ENCODE results near the gene CACFD1.

The CACFD1 gene

GRCh38 chr9:133502112-133502511, 42.3 kb downstream of the CACFD1 start:
- H3K4me3 ChIP-seq (ENCODE audit: low read length): no peak overlapping the region
- H3K4me2 ChIP-seq (ENCODE audit: low read length): no peak overlapping the region
- H3K9me2 ChIP-seq (replicated peaks; ENCODE audit: control insufficient read depth, low read length): no peaks in the 10 kb centered on the region
- H3K27ac ChIP-seq (ENCODE audit: low read depth, low read length): no peak overlapping the region
- H3K4me1 ChIP-seq (ENCODE audit: control insufficient read depth, low read length): no peaks in the 10 kb centered on the region
- H3K27me3 ChIP-seq (ENCODE audit: control insufficient read depth, low read length): 0 out of 2 replicates have a peak, but pooled peaks cover 5% of the 10 kb centered on the region
- no peaks in the 10 kb centered on the region for H3F3A ChIP-seq (ENCODE audit: control insufficient read depth, insufficient read depth)
- H3K9me3 ChIP-seq (ENCODE audit: control insufficient read depth, insufficient read depth, low read length): peaks cover 10% of the 10 kb centered on the region; the same call in 1 of the 2 replicates
- no peaks in the 10 kb centered on the region for H3K36me3 ChIP-seq (ENCODE audit: control insufficient read depth, low read length)
- no peaks in the 10 kb centered on the region for H3K79me2 ChIP-seq (ENCODE audit: control insufficient read depth, low read length)
- TF ChIP-seq, protein P1, sequence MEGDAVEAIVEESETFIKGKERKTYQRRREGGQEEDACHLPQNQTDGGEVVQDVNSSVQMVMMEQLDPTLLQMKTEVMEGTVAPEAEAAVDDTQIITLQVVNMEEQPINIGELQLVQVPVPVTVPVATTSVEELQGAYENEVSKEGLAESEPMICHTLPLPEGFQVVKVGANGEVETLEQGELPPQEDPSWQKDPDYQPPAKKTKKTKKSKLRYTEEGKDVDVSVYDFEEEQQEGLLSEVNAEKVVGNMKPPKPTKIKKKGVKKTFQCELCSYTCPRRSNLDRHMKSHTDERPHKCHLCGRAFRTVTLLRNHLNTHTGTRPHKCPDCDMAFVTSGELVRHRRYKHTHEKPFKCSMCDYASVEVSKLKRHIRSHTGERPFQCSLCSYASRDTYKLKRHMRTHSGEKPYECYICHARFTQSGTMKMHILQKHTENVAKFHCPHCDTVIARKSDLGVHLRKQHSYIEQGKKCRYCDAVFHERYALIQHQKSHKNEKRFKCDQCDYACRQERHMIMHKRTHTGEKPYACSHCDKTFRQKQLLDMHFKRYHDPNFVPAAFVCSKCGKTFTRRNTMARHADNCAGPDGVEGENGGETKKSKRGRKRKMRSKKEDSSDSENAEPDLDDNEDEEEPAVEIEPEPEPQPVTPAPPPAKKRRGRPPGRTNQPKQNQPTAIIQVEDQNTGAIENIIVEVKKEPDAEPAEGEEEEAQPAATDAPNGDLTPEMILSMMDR (IDR thresholded peaks at IDR 0.05; ENCODE audit: low read depth, low read length, poor library complexity, severe bottlenecking): no peak
- no peak for TF ChIP-seq EZH2phosphoT487 (IDR thresholded peaks at IDR 0.05; ENCODE audit: borderline replicate concordance, low read length)
- no peaks in the 10 kb centered on the region for H4K20me1 ChIP-seq (ENCODE audit: control insufficient read depth, insufficient read depth, low read depth, low read length)

GRCh38 chr9:133505186-133505830, 45.5 kb downstream of the CACFD1 start:
- Histone ChIP-seq H3F3A (ENCODE audit: control insufficient read depth, insufficient read depth) (no peaks in the 10 kb centered on the region), H3K4me2 (ENCODE audit: low read length) (no peak overlapping the region), H3K4me3 (ENCODE audit: low read length) (no peak overlapping the region), H3K79me2 (ENCODE audit: control insufficient read depth, low read length) (no peaks in the 10 kb centered on the region), H3K27me3 (ENCODE audit: control insufficient read depth, low read length) (0 out of 2 replicates have a peak, but pooled peaks cover 5% of the 10 kb centered on the region), H3K9me3 (ENCODE audit: control insufficient read depth, insufficient read depth, low read length) (peaks cover 10% of the 10 kb centered on the region; the same call in 1 of the 2 replicates), H3K27ac (ENCODE audit: low read depth, low read length) (no peak overlapping the region), H4K20me1 (ENCODE audit: control insufficient read depth, insufficient read depth, low read depth, low read length) (no peaks in the 10 kb centered on the region), H3K4me1 (ENCODE audit: control insufficient read depth, low read length) (no peaks in the 10 kb centered on the region), H3K9me2 (replicated peaks; ENCODE audit: control insufficient read depth, low read length) (no peaks in the 10 kb centered on the region), H3K36me3 (ENCODE audit: control insufficient read depth, low read length) (no peaks in the 10 kb centered on the region)
- TF ChIP-seq EZH2phosphoT487 (IDR thresholded peaks at IDR 0.05; ENCODE audit: borderline replicate concordance, low read length): no peak
- TF ChIP-seq, protein P1 (IDR thresholded peaks at IDR 0.05; ENCODE audit: low read depth, low read length, poor library complexity, severe bottlenecking): no peak

GRCh38 chr9:133505901-133506652, 46.3 kb downstream of the CACFD1 start:
- H3K27me3 ChIP-seq (ENCODE audit: control insufficient read depth, low read length): 0 out of 2 replicates have a peak, but pooled peaks cover 5% of the 10 kb centered on the region
- no peak overlapping the region for H3K4me2 ChIP-seq (ENCODE audit: low read length)
- H3K9me2 ChIP-seq (replicated peaks; ENCODE audit: control insufficient read depth, low read length): no peaks in the 10 kb centered on the region
- no peaks in the 10 kb centered on the region for H3K4me1 ChIP-seq (ENCODE audit: control insufficient read depth, low read length)
- H3F3A ChIP-seq (ENCODE audit: control insufficient read depth, insufficient read depth): no peaks in the 10 kb centered on the region
- H3K9me3 ChIP-seq (ENCODE audit: control insufficient read depth, insufficient read depth, low read length): peaks cover 10% of the 10 kb centered on the region; the same call in 1 of the 2 replicates
- H3K79me2 ChIP-seq (ENCODE audit: control insufficient read depth, low read length): no peaks in the 10 kb centered on the region
- H4K20me1 ChIP-seq (ENCODE audit: control insufficient read depth, insufficient read depth, low read depth, low read length): no peaks in the 10 kb centered on the region
- no peaks in the 10 kb centered on the region for H3K36me3 ChIP-seq (ENCODE audit: control insufficient read depth, low read length)
- no peak for TF ChIP-seq EZH2phosphoT487 (IDR thresholded peaks at IDR 0.05; ENCODE audit: borderline replicate concordance, low read length)
- TF ChIP-seq, protein P1 (IDR thresholded peaks at IDR 0.05; ENCODE audit: low read depth, low read length, poor library complexity, severe bottlenecking): no peak
- H3K27ac ChIP-seq (ENCODE audit: low read depth, low read length): no peak overlapping the region
- H3K4me3 ChIP-seq (ENCODE audit: low read length): no peak overlapping the region

Data from DOHH2 (cell line).